ENCODE data around the gene PRKCZ.

PRKCZ gene

DNA sequence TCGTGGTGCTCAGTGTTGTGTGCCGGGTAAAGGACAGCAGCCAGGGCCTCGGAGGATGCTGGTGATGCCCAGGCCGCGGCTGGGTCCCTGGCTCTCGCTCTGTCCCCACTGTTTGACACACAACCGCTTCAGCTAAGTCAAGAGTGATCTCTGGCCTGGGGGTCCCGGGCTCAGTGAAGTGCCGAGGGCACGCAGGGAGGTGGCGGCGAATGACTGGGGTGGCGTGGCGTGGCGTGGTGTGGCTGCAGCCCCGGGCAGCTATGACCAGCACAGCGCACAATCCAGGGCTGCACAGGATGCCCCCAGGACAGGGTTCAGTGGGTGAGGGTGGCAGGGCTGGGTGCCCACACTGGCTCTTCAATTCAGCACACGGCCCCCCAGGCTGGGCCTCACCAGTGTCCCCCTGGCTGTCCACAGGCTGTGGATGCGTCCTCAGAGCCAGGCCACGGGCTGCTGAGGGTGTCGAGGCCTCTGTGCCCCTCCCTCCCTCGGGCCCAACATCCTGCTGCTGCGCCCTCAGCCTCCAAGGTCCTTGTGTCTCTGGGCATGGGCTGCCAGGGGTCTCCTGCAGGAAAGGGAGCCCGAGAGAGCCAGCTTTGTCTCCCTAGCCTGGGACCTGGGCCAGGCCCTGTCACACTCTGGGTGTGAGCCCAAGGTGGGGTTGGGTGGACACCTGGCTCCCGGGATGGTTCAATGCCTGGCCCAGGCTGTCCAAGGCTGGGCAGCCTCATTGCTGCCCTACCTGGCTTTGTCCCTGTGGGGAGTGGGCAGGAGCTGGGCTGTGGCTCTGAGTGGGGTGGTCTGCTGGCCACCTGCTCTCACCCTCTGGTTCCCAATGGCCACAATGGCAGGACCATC, 165.9 kb downstream of the PRKCZ start:
- DNase-seq, result no peak

- no peak for DNase-seq
Observed at GRCh38 chr1:2216767-2217058, 166.5 kb downstream of the PRKCZ start.

DNA sequence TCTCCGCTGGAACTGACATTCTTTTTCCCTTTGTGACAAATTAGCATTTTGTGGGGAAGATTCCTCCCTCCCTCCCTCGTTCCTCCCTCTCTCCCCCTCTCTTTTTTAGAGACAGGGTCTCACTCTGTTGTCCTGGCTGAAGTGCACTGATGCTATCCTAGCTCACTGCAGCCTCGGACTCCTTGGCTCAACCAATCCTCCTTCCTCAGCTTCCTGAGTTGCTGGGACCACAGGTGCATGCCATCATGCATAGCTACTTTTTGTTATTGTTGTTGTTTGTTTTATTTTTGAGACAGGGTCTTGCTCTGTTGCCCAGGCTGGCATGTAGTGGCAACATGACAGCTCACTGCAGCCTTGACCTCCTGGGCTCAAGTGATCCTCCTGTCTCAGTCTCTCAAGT, 171.1 kb downstream of the PRKCZ start:
- DNase-seq, result no peak

- no peak for DNase-seq
Observed at GRCh38 chr1:2224170-2224584, 174.0 kb downstream of the PRKCZ start.

DNA sequence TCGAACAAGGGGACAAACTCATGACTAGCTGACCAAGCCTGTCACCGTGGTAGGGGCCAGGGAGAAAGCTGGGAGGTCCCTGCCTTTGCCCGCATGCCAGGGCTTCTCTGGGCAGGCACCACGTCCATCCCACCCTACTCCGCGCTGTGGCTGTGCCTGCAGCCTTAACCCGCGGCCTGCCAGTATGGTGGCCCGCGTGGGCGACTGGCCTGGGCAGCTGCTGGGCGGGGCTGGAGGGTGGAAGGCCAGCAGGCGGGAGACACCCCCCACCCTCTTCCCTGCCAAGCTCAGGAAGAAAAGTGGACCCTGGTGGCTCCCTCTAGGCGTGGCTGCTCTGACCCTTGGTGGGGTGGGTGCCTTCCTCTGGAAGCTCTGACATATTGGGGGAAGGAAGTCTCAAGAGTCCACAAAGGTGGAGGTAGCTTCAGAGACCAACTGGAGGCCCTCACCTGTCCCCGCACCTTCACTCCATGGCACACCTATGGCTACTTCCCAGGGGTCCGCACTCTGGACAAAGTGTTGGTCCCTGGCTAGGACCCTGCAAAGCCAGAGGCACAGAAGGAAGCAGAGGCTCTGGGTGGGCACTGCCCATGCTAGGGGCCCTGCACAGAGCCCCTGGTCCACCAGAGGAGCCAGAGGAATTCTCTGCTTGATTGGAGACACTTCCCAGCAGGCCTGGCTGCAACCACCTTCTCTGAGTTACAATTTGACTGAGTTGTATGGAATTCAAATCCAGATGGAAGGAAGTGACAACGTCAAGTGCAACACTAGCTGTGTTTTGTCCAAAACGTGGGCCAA, 174.6 kb downstream of the PRKCZ start:
- DNase-seq, result no peak

- DNase-seq, result peak; percentile 54
Observed at GRCh38 chr1:2226525-2227345, 176.5 kb downstream of the PRKCZ start.

DNA sequence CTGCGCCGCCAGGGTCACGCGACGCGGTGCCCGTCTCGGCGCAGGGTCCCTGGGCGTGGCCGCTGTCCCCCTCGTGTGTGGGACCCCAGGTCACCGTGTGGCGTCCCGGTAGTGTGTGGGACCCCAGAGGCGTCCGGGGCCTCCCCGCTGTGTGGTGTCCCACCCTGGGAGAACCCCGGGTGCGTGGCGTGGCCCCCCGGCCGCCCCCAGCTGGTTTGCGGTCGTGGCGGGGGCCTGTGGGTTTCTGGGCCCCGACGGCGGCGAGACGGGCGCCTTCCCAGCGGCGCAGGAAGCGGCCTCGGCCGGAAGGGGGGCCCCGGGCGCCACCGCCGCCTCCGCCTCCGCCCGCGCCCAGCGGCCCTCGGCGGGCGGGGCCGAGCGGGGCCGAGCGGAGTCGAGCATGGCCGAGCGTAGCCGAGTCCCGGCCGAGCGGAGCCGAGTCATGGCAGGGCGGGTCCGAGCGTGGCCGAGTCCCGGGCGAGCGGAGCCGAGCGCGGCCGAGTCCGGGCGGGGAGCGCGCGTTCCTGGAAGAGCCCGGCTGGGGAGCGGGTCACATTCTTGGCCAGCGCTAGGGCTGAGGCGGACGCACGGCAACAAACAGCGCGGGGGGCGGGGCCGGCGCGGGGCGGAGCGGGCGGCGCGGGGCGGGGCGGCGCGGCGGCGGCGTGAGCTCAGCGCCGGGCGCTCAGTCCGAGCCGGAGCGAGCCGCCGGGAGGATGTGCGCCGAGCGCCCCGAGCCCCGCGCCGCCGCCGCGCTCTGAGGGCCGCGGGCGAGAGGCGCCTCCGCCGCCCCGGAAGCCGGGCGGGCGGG, 177.3 kb downstream of the PRKCZ start:
- peak; percentile 98 for DNase-seq

GRCh38 chr1:2228157-2228594, 178.0 kb downstream of the PRKCZ start, which contains the start of gene SKI:
TSS of gene SKI (plus strand) at chr1:2228319. CDS start at chr1:2228767, 448 bp downstream.
- no peak for DNase-seq

GRCh38 chr1:2228694-2229036, 178.5 kb downstream of the PRKCZ start:
- DNase-seq, result peak; percentile 76

GRCh38 chr1:2229037-2229864, 179.0 kb downstream of the PRKCZ start:
- peak; percentile 85 for DNase-seq

GRCh38 chr1:2229911-2230731, 179.9 kb downstream of the PRKCZ start:
- no peak for DNase-seq

DNA sequence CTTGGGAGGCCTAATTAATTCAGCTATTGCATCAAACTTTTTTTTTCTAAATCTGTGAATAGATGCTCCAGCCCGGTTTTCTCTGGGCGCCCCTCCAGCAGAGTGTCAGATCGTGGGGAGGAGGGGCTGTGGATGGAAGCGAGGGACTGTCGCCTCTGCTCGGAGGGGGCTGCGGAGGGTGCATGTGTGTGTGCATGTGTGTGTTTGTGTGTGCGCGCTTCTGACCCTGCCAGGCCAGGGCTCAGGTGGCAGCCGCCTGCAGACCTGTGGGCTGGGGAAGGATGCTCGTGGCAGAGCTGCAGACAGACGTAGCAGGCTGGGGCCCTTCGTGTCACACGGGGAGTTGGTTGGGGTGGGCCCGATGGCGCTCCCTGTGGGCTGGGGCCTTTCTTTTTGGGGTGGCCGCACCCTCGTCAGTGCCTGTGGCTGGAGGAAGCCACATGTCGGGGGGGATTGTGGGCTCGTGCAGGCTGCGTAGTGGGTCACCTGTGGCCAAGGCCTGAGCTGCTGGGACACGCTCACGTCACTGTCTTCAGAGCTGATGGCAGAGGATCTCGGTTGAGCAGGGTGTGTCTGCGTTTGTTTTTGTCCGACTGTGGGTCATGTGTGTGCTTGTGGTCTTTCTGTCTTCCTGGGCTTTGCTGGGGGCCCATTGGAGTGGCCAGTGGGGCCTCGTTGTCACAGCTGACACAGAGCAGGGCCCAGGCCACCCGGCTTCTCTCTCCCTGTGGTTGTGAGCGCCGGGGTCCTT, 180.7 kb downstream of the PRKCZ start:
- no peak for DNase-seq

- DNase-seq, result no peak
Observed at GRCh38 chr1:2231532-2232254, 181.5 kb downstream of the PRKCZ start.

DNA sequence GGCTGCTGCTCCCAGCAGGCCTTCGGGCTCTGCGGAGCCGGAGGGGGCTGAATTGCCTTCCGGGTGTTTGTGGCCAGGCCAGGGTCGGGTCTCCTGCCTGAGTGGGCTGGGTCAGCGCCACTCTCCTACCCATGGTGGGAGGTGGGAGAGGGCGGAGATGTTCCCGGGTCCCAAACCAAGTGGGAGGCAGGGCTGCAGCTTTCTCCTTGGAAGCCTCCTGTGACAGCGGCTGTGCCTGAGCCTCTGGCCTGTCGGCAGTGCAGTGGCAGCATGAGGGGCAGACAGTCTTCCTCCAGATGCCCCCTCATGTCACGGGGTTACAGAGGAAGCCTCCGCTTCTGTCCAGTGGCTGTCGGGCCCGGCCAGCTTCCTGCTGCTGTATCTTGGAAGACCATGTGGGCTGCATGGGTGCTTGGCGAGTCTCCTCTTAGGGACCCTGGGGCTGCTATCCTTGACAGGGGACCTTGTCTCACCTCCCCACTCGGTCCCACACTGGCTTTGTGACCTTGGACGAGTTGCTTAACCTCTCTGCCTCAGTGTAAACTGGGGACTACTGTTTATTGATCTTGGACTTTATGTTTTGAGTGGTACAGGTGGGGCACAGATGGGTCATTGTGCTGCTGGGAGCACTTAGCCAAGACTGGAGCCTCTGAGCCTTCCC, 182.2 kb downstream of the PRKCZ start:
- DNase-seq, result no peak

- DNase-seq, result no peak
Observed at GRCh38 chr1:2232916-2233438, 182.8 kb downstream of the PRKCZ start.

DNA sequence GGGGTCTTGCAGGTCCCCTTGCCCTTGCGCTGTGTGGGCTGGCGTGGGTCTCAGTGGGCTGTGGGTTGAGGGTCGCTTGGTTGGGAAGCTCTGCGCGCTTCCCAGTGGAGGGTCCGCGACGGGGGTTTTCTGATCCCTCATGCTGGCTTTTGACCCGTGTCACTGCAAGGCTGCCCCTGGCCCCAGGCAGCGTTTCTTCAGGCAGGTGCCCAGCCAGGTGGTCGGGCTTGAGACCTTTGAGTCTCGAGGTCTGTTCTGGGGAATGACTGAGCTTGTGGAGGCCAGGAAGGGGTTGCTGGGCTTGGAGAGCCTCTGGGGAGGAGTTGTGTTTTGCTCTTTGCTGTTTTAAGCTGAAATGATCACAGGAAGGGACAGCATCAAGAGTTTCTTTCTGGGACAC, 183.3 kb downstream of the PRKCZ start:
- DNase-seq, result no peak

GRCh38 chr1:2233997-2234761, 184.0 kb downstream of the PRKCZ start:
- DNase-seq, result no peak

- DNase-seq, result no peak
Observed at GRCh38 chr1:2234762-2235113, 184.5 kb downstream of the PRKCZ start.

Measured in DMS53 (cell line).